H1 (cell line): Measurements from ENCODE around the gene ZNF831.

ENCODE experiments used
- ATF3 ChIP-seq: IDR thresholded peaks from 2 replicates; pipeline ENCODE4 v1.6.1; 2011; ENCODE audit warnings: low read depth, mild to moderate bottlenecking, low read length; ENCODE audit not compliant: insufficient read depth
- EZH2 ChIP-seq: fragments of 200-600 bp; sonication (generic); IDR thresholded peaks from 2 replicates; pipeline ENCODE4 v1.7.1; 2012; ENCODE audit warnings: low read depth, mild to moderate bottlenecking, moderate library complexity, low read length, inconsistent platforms; ENCODE audit not compliant: severe bottlenecking
- JUN ChIP-seq: IDR thresholded peaks from 2 replicates; pipeline ENCODE4 v1.6.1; 2011; ENCODE audit warnings: low read depth, mild to moderate bottlenecking, improper control_type of control experiment, low read length
- KDM4A ChIP-seq: IDR thresholded peaks from one replicate; pipeline ENCODE4 v1.7.1; 2012; ENCODE audit warnings: low read depth, mild to moderate bottlenecking, moderate library complexity, low read length, inconsistent platforms; ENCODE audit not compliant: severe bottlenecking
- POLR2A ChIP-seq, 2 experiments: IDR thresholded peaks; 1 replicate in 1 of 2; 2 replicates in 1 of 2; pipeline ENCODE4 v1.6.1; 2011; ENCODE audit warnings: low read depth in 2 of 2, low read length in 2 of 2, mild to moderate bottlenecking in 2 of 2; ENCODE audit errors: control extremely low read depth in 1 of 2
- POLR2AphosphoS5 ChIP-seq: IDR thresholded peaks from 2 replicates; pipeline ENCODE4 v1.6.1; 2011; ENCODE audit warnings: low read depth, low read length
- RFX5 ChIP-seq: IDR thresholded peaks from 2 replicates; pipeline ENCODE4 v1.6.1; 2011; ENCODE audit warnings: low read depth, low read length, improper control_type of control experiment, borderline replicate concordance
- SIN3A ChIP-seq, 2 experiments: IDR thresholded peaks in 1 of 2; conservative IDR thresholded peaks in 1 of 2; 2 replicates each; pipeline ENCODE4 v1.6.1; 2011 to 2012; ENCODE audit warnings: low read length in 2 of 2, improper control_type of control experiment in 1 of 2, low read depth in 1 of 2, mild to moderate bottlenecking in 1 of 2
- SP2 ChIP-seq: IDR thresholded peaks from 2 replicates; pipeline ENCODE4 v1.6.1; 2012; ENCODE audit warnings: mild to moderate bottlenecking, low read length, inconsistent platforms
- SRF ChIP-seq: IDR thresholded peaks from 2 replicates; pipeline ENCODE4 v1.6.1; 2011; ENCODE audit warnings: mild to moderate bottlenecking, low read depth, low read length, moderate library complexity
- YY1 ChIP-seq: IDR thresholded peaks from 2 replicates; pipeline ENCODE4 v1.6.1; 2011; ENCODE audit warnings: low read depth, mild to moderate bottlenecking, low read length
- TF ChIP-seq, protein P1 (sequence below), 3 experiments: IDR thresholded peaks; 1 replicate in 2 of 3; 2 replicates in 1 of 3; pipeline versions ENCODE4 v1.5.1 to v1.6.1; 2011; ENCODE audit warnings: low read length in 3 of 3, mild to moderate bottlenecking in 3 of 3, inconsistent platforms in 2 of 3, low read depth in 1 of 3, moderate library complexity in 1 of 3; ENCODE audit not compliant: insufficient read depth in 1 of 3; ENCODE audit errors: control extremely low read depth in 1 of 3

DNA sequence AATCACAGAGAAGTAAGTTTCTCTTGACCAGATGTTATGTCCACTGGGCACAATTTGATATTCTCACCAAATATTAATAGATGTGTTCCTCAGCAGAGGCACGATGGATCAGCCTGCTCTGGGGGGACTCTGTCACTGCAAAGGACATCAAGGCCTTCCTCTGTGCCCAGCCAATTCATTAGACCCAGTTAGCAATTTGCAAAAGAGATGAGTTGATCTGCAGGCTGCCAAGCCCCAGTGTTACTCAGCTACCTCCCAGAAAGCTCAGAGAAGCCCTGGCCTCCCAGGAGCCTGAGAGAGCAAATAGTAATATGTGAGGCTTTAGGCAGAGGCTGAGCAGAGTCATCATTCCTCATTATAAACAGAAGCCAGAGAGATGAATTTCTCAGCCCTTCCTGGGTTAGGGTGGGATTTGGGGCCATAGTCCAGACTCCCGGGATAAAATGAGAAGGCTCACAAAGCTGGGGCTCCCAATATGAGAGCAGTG, 54.2 kb downstream of the ZNF831 start:
- TF ChIP-seq KDM4A: no peak
- no peak for TF ChIP-seq EZH2
- TF ChIP-seq SP2: no peak
- TF ChIP-seq, protein P1, sequence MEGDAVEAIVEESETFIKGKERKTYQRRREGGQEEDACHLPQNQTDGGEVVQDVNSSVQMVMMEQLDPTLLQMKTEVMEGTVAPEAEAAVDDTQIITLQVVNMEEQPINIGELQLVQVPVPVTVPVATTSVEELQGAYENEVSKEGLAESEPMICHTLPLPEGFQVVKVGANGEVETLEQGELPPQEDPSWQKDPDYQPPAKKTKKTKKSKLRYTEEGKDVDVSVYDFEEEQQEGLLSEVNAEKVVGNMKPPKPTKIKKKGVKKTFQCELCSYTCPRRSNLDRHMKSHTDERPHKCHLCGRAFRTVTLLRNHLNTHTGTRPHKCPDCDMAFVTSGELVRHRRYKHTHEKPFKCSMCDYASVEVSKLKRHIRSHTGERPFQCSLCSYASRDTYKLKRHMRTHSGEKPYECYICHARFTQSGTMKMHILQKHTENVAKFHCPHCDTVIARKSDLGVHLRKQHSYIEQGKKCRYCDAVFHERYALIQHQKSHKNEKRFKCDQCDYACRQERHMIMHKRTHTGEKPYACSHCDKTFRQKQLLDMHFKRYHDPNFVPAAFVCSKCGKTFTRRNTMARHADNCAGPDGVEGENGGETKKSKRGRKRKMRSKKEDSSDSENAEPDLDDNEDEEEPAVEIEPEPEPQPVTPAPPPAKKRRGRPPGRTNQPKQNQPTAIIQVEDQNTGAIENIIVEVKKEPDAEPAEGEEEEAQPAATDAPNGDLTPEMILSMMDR (IDR thresholded peaks at IDR 0.05; ENCODE audit: control extremely low read depth in 1 of 3, insufficient read depth in 1 of 3, low read depth in 1 of 3, low read length in 3 of 3): no peak
- TF ChIP-seq JUN: no peak
- no peak for TF ChIP-seq SRF
- no peak for TF ChIP-seq POLR2A (IDR thresholded peaks at IDR 0.05; ENCODE audit: control extremely low read depth in 1 of 2, low read depth in 2 of 2, low read length in 2 of 2)
- no peak for TF ChIP-seq ATF3
- no peak for TF ChIP-seq RFX5
- TF ChIP-seq YY1: no peak
- TF ChIP-seq POLR2AphosphoS5: no peak
- TF ChIP-seq SIN3A (conservative IDR thresholded peaks at IDR 0.05 in 1 of 2, IDR thresholded peaks at IDR 0.05 in 1 of 2; ENCODE audit: low read depth in 1 of 2, low read length in 2 of 2): no peak
